ENCODE results near the gene CNIH4.
"Not testable (repeated sequence)": the region's sequence is repeated elsewhere in the genome, so short reads cannot be mapped to it uniquely, and the experiment has no call there.

The CNIH4 gene

DNA sequence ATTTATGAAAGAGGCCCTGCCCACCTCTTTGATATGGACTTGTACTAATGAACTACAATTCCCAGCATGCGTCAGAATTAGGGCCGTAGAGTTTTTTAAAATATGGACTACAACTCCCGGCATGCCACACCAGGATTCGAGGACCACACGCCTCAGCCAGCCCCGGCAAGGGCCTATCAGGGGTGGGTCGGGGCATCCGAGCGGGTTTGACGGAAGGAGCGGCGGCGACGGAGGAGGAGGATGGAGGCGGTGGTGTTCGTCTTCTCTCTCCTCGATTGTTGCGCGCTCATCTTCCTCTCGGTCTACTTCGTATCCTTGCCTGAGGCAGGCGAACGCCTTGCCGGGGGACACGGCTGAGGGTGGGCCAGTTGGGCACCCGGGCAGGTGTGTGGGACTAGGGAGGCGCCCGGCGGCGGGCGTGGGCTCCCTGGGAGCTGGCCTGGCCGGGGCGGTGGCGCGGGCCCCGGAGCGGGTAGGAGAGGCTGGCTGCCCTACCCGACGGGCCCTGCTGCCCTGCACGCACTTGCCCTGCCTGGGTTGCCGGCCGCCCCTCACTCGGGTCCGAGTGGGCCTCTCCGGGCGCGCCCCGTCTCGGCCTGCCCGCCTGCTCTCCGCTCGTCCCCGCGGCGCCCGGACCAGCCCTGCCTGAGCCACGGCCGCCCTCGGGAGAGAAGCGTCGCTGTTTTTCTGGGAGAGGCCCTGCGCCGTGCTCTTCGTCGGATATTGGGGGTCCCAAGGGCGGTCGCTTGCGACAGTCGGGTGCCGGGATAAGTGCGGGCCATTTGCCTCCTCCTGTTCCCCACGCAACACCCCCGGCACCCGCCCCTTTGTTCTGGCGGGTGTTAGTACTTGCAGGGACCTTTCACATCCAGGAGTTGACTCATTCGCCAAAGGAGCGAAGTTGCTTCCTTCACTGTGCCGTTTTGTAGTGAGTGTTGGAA is at the start of gene CNIH4:
TSS of gene CNIH4 (plus strand) at position 195 of the 941 bp plus-strand sequence. CDS start at position 241, 46 bp downstream.
- DNase-seq (ENCODE audit: low read depth), result peak; percentile 93

DNA sequence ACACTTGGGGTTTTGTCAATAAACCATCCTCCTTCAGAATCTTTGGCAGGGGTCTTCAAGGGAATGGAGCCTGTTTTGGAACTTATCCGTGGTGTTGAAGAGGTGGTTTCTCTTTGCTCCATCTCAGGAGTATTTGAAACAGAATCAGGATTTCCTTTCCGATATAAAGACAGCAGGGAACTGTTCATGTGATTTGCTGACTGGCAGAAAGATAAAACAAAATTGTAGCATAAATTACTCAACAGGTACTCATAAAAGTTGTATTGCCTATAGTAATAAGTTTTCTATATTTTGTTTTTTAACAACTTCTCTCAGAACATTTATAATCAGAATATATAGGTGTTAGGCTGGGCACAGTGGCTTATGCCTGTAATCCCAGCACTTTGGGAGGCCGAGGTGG is 48.6 kb upstream of the CNIH4 start:
- DNase-seq (ENCODE audit: low read depth), result no peak

GRCh38 chr1:224311503-224311902 is 45.2 kb upstream of the CNIH4 start:
- not testable (repeated sequence) for DNase-seq (ENCODE audit: low read depth)

DNA sequence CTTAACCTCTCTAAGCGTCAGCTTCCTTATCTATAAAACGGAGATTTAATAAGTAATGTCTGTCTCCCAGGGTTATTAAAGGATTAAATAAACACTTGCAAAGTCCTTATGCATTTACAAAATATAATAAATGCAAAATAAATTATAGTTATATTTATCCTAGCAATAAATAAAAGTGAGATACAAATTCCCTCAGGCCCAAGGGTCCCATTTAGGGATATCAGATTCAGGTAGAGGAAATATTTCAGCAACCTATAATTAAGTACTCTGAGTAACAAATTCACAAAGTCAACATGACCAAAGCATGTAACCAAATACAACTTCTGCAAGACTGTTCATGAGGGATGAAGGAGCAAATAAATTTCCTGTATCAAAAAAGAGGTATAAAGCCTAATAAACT is 44.7 kb upstream of the CNIH4 start:
- DNase-seq (ENCODE audit: low read depth), result no peak

- no peak for DNase-seq (ENCODE audit: low read depth)
Measured at GRCh38 chr1:224317383-224318045, 39.2 kb upstream of the CNIH4 start.

DNA sequence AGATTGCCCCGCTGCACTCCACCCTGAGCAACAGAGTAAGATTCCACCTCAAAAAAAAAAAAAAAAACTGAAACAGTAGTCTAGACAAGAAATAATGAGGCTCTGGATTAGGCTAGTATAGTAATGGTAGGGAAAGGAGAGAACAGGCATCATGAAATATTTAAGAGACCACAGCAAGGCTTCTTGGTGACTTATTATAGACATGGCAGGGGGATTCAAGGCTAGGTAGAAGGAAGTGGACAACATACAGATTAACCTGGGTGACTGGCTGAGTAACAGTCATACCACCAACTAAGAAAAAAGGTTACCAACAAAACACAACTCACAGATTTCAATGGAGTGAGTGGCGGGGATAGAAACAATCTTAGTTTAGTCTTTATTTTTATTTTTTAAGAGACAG is 35.0 kb upstream of the CNIH4 start:
- no peak for DNase-seq (ENCODE audit: low read depth)

- no peak for DNase-seq (ENCODE audit: low read depth)
Measured at GRCh38 chr1:224325959-224326358, 30.7 kb upstream of the CNIH4 start.

- DNase-seq (ENCODE audit: low read depth), result no peak
Measured at GRCh38 chr1:224328644-224329043, 28.0 kb upstream of the CNIH4 start.

GRCh38 chr1:224329484-224329841 is 27.2 kb upstream of the CNIH4 start:
- DNase-seq (ENCODE audit: low read depth), result no peak

GRCh38 chr1:224329842-224330753 is 26.6 kb upstream of the CNIH4 start, which contains the start of gene NVL:
Gene NVL, minus strand, starts transcription at chr1:224330172. Its CDS starts 45 bp downstream, at chr1:224330127.
- DNase-seq (ENCODE audit: low read depth), result peak; percentile 86

DNA sequence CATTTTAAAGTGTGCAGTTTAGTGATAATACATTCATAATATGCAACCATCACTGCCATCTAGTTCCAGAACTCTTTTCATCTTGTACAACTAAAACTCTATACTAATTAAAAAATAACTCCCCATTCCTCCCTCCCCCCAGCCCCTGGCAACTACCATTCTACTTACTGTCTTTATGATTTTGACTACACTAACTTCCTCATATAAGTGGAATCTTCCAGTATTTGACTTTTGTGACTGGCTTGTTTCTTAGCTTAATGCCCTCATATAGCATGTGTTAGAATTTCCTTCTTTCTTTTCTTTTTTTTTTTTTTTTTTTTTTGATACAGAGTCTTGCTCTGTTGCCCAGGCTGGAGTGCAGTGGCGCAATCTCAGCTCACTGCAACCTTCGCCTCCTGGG is 25.4 kb upstream of the CNIH4 start:
- DNase-seq (ENCODE audit: low read depth), result no peak

DNA sequence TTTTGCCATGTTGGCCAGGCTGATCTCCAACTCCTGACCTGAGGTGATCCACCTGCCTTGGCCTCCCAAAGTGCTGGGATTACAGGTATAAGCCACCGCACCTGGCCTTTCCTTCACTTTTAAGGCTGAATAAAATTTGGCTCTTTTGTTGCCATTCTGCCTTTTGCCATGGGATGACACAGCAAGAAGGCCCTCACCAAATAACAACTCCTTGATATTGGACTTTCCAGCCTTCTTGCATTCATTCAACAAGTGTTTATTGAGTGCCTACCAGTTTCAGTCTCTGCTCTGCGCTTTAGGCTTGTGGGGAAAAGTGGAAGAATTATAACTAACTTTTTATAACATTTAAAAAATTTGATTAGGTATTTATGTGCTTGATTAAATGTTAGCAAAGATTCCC is 24.9 kb upstream of the CNIH4 start:
- DNase-seq (ENCODE audit: low read depth), result no peak

DNA sequence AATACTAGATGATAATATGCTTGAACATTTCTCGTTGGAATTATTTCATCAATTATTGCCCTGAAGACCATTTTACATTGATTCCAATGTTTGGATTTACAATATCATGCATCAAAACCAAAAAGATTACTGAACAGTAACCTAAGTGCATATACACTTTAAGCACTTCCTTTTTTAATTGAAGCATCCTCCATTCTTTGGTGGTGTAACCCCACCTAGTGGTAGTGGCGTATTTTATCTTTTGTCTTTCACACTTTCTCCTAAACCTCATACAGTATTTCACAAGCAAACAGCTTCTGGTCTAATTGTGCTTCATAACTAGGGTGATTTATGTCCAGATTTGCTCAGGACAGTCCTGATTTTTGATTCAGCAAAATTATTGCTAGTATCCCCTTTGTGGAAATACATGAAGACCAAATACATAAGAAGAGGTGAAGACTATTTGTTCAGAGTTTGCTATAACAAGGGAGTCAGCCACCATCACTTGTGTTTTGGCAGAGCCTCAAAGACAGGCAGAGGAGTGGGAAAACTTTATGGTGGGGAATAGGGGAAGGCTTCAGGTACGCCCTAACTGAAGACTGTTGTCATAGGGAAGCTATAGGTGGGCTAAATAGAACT is 23.3 kb upstream of the CNIH4 start:
- DNase-seq (ENCODE audit: low read depth), result peak; percentile 51

GRCh38 chr1:224333939-224334786 is 22.5 kb upstream of the CNIH4 start:
- no peak for DNase-seq (ENCODE audit: low read depth)

DNA sequence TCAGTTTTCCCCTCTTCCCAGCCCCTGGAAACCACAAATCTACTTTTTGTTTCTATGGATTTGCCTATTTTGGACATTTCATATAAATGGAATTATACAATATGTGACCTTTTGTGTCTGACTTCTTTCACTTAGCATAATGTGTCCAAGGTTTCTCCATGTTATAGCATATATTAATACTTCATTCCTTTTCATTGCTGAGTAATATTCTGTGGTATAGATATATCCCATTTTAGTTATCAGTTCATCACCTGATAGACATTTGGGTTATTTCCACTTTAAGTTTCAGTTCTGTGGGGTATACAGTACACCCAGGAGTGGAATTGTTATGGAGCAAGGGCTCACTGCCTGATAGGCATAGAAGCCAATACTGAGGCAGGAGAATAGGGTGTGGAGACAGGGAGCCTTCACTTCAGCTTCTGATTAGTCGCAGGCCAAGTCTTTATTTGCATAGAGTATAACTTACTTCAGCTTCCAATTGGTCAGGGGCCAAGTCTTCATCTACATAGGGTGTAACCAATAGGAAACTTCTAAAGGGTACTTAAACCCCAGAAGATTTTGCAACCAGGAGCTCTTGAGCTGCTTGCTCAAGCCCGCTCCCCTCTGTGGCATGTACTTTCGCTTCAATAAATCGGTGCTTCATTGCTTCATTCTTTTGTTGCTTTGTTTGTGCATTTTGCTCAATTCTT is 18.4 kb upstream of the CNIH4 start:
- DNase-seq (ENCODE audit: low read depth), result no peak

DNA sequence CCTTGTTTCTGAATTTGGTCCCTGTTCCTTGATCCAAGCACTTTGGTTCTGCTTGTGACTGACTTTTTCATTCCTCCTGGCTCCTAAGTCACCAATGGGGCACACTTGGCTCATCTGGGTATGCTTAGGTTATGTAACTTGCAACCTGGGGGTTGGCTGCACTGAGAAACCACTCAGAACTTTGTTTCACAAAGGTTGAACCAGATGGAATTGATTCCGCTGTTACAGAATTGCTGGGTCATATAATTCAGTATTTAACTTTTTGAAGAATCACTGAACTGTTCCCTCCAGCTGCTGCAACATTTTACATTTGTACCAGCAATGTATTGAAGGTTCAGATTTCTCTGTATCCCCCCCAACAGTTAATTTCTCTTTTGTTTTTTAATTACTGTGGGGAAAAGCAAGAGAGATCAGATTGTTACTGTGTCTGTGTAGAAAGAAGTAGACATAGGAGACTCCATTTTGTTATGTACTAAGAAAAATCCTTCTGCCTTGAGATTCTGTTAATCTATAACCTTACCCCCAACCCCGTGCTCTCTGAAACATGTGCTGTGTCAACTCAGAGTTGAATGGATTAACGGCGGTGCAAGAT is 17.1 kb upstream of the CNIH4 start:
- no peak for DNase-seq (ENCODE audit: low read depth)

DNA sequence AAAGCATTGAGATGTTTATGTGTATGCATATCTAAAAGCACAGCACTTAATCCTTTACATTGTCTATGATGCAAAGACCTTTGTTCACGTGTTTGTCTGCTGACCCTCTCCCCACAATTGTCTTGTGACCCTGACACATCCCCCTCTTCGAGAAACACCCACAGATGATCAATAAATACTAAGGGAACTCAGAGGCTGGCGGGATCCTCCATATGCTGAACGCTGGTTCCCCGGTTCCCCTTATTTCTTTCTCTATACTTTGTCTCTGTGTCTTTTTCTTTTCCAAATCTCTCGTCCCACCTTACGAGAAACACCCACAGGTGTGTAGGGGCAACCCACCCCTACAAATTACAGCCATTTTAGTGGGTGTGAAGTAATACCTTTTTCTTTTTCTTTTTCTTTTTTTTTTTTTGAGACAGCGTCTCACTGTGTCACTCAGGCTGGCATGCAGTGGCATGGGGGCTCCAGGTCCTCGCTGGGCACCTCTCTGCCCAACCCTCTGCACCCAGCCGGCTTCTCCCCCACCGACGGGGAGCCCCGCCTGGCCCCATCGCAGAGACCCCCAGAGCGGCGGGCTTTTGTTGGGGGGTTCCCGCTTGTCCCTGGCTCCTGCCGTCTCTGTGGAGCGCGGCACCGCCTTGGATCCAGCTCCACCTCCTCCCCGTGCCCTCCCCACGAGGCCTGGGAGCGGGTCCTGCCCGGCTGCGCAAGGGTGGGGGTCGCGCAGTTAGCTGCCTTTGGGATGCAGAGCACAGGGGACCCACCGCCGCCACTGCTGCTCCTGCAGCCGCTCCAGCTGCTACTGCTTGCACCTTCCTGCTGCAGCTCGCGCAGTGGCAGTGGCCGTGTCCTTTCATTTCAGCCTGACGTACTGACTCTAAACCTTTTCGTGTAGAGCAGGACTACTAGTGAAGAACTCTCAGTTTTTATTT is 16.0 kb upstream of the CNIH4 start:
- not testable (repeated sequence) for DNase-seq (ENCODE audit: low read depth)

- DNase-seq (ENCODE audit: low read depth), result no peak
Measured at GRCh38 chr1:224343679-224344078, 13.0 kb upstream of the CNIH4 start.

DNA sequence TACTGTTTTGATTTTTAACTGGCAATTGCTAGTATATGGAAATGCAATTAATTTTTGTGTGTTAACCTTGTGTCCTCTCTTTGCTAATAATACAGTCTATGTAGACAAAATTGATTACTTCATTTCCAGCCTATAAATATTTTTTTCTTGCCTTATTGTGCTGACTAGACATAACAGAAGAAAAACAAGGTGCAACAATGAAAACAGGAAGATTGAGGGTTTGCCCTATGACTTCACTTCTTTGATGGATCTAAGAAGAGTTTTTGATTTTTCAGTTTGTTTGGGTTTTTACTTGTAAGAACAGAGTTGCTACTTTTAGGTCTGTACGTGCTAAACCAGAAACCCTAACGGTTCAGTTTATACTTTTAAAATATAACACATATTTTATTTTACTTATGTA is 8.5 kb upstream of the CNIH4 start:
- no peak for DNase-seq (ENCODE audit: low read depth)
